ENCODE results near the gene ENTPD1.

DNA sequence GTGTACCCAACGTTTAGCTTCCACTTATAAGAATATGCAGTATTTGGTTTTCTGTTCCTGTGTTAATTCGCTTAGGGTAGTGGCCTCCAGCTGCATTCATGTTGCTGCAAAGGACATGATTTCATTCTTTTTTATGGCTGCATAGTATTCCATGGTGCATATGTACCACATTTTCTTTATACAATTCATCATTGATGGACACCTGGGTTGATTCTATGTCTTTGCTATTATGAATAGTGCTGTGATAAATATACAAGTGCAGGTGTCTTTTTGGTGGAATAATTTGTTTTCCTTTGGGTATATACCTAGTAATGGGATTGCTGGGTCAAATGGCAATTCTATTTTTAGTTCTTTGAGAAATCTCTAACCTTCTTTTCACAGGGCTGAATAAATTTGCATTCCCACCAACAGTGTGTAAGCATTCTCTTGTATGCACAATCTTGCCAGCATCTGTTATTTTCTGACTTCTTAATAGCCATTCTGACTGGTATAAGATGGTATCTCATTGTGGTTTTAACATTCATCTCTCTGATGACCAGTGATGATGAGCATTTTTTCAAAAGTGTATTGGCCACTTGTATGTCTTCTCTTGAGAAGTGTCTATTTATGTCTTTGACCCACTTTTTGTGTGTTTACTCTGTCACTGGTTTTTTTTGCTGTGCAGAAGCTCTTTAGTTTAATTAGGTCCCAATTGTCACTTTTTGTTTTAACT lies 79.3 kb downstream of the ENTPD1 start:
- TF ChIP-seq, protein P1, sequence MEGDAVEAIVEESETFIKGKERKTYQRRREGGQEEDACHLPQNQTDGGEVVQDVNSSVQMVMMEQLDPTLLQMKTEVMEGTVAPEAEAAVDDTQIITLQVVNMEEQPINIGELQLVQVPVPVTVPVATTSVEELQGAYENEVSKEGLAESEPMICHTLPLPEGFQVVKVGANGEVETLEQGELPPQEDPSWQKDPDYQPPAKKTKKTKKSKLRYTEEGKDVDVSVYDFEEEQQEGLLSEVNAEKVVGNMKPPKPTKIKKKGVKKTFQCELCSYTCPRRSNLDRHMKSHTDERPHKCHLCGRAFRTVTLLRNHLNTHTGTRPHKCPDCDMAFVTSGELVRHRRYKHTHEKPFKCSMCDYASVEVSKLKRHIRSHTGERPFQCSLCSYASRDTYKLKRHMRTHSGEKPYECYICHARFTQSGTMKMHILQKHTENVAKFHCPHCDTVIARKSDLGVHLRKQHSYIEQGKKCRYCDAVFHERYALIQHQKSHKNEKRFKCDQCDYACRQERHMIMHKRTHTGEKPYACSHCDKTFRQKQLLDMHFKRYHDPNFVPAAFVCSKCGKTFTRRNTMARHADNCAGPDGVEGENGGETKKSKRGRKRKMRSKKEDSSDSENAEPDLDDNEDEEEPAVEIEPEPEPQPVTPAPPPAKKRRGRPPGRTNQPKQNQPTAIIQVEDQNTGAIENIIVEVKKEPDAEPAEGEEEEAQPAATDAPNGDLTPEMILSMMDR (IDR thresholded peaks at IDR 0.05): no peak
- TF ChIP-seq POLR2A (IDR thresholded peaks at IDR 0.05): no peak

Measured in thyroid gland (tissue), 4 donors.